HG03378 (cell line): ENCODE measurements around the gene ADAMTS9.

ENCODE experiments used
- ATAC-seq: cut with Tn5 transposase; IDR thresholded peaks from one replicate; pipeline ENCODE4 v1.9.1; 2021; ENCODE audit warnings: mild to moderate bottlenecking, moderate library complexity; ENCODE audit not compliant: unreplicated experiment

The ADAMTS9 gene

GRCh38 chr3:64625381-64625780 lies 62.4 kb downstream of the ADAMTS9 start:
- ATAC-seq: no peak

- no peak for ATAC-seq
Observed at GRCh38 chr3:64623125-64623524, 64.7 kb downstream of the ADAMTS9 start.

GRCh38 chr3:64621726-64622395 lies 65.9 kb downstream of the ADAMTS9 start:
- no peak for ATAC-seq

- ATAC-seq: no peak
Observed at GRCh38 chr3:64621275-64621674, 66.5 kb downstream of the ADAMTS9 start.

GRCh38 chr3:64620020-64620419 lies 67.8 kb downstream of the ADAMTS9 start:
- no peak for ATAC-seq

- no peak for ATAC-seq
Observed at GRCh38 chr3:64619216-64619615, 68.6 kb downstream of the ADAMTS9 start.

GRCh38 chr3:64617610-64618009 lies 70.2 kb downstream of the ADAMTS9 start:
- no peak for ATAC-seq

- ATAC-seq: no peak
Observed at GRCh38 chr3:64616953-64617352, 70.8 kb downstream of the ADAMTS9 start.

- ATAC-seq: no peak
Observed at GRCh38 chr3:64612916-64613526, 74.8 kb downstream of the ADAMTS9 start.

GRCh38 chr3:64612082-64612860 lies 75.5 kb downstream of the ADAMTS9 start:
- ATAC-seq: no peak

- no peak for ATAC-seq
Observed at GRCh38 chr3:64608741-64609140, 79.1 kb downstream of the ADAMTS9 start.

GRCh38 chr3:64607032-64607551 lies 80.7 kb downstream of the ADAMTS9 start:
- no peak for ATAC-seq

GRCh38 chr3:64604313-64604712 lies 83.5 kb downstream of the ADAMTS9 start:
- ATAC-seq: no peak

GRCh38 chr3:64601824-64602223 lies 86.0 kb downstream of the ADAMTS9 start:
- no peak for ATAC-seq

GRCh38 chr3:64600246-64600950 lies 87.4 kb downstream of the ADAMTS9 start:
- no peak for ATAC-seq

- no peak for ATAC-seq
Observed at GRCh38 chr3:64599651-64600050, 88.1 kb downstream of the ADAMTS9 start.

- ATAC-seq: no peak
Observed at GRCh38 chr3:64595253-64595694, 92.5 kb downstream of the ADAMTS9 start.

GRCh38 chr3:64594134-64594533 lies 93.7 kb downstream of the ADAMTS9 start:
- no peak for ATAC-seq

- ATAC-seq: no peak
Observed at GRCh38 chr3:64593350-64593749, 94.5 kb downstream of the ADAMTS9 start.

GRCh38 chr3:64591615-64592014 lies 96.2 kb downstream of the ADAMTS9 start:
- no peak for ATAC-seq

- no peak for ATAC-seq
Observed at GRCh38 chr3:64588380-64588779, 99.4 kb downstream of the ADAMTS9 start.
